Measurements from ENCODE around the gene MOXD1.

DNA sequence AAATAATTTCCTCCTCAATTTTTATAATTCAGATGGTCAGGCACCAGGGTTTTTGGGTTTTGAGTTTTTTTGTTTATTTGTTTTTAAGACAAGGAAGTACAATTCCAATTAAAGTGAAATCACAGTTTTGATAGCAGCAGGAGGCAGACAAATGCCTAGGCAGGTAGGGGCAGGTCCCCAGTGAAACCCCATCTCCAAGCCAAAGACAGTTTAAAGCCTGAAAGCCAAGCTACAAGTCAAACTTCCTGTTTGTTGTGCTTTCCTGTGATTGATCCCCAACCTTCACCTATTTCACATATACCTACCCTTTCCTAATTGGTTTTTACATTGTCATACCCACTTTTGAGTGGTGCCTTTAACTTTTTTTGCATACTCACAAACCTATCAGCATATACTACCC, 149.6 kb downstream of the MOXD1 start:
- TF ChIP-seq, protein P1, sequence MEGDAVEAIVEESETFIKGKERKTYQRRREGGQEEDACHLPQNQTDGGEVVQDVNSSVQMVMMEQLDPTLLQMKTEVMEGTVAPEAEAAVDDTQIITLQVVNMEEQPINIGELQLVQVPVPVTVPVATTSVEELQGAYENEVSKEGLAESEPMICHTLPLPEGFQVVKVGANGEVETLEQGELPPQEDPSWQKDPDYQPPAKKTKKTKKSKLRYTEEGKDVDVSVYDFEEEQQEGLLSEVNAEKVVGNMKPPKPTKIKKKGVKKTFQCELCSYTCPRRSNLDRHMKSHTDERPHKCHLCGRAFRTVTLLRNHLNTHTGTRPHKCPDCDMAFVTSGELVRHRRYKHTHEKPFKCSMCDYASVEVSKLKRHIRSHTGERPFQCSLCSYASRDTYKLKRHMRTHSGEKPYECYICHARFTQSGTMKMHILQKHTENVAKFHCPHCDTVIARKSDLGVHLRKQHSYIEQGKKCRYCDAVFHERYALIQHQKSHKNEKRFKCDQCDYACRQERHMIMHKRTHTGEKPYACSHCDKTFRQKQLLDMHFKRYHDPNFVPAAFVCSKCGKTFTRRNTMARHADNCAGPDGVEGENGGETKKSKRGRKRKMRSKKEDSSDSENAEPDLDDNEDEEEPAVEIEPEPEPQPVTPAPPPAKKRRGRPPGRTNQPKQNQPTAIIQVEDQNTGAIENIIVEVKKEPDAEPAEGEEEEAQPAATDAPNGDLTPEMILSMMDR (tag by site-specific recombination; IDR thresholded peaks at IDR 0.05): no peak
- TF ChIP-seq, protein P2, sequence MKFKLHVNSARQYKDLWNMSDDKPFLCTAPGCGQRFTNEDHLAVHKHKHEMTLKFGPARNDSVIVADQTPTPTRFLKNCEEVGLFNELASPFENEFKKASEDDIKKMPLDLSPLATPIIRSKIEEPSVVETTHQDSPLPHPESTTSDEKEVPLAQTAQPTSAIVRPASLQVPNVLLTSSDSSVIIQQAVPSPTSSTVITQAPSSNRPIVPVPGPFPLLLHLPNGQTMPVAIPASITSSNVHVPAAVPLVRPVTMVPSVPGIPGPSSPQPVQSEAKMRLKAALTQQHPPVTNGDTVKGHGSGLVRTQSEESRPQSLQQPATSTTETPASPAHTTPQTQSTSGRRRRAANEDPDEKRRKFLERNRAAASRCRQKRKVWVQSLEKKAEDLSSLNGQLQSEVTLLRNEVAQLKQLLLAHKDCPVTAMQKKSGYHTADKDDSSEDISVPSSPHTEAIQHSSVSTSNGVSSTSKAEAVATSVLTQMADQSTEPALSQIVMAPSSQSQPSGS (tag by site-specific recombination; IDR thresholded peaks at IDR 0.05; ENCODE audit: low read depth): no peak
- TF ChIP-seq ZNF664 (tag by site-specific recombination; IDR thresholded peaks at IDR 0.05) (no peak), SALL2 (tag by site-specific recombination; IDR thresholded peaks at IDR 0.05; ENCODE audit: borderline replicate concordance) (no peak), ZNF791 (tag by site-specific recombination; IDR thresholded peaks at IDR 0.05) (no peak), SP2 (tag by site-specific recombination; IDR thresholded peaks at IDR 0.05) (no peak)
- TF ChIP-seq, protein P3, sequence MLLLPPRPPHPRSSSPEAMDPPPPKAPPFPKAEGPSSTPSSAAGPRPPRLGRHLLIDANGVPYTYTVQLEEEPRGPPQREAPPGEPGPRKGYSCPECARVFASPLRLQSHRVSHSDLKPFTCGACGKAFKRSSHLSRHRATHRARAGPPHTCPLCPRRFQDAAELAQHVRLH (tag by site-specific recombination; IDR thresholded peaks at IDR 0.05): no peak
